Neural crest cell (in vitro differentiated cells): Measurements from ENCODE around the gene SLC9A4. TPM values are rescaled to one million over a fixed set of nuclear protein-coding genes. Genes with fewer than 3 reads are reported as not detected.

Experiments
- DNase-seq: peaks from one replicate; pipeline ENCODE4 v3.0.0; 2021; ENCODE audit warnings: low read depth, mixed read lengths, low spot score
- H3K27ac Mint-ChIP-seq: one replicate; pipeline ENCODE4 v1.8.0; 2021; ENCODE audit warnings: mild to moderate bottlenecking, mixed read lengths; ENCODE audit not compliant: unreplicated experiment
- H3K27me3 Mint-ChIP-seq: 2 replicates; pipeline ENCODE4 v1.8.0; 2021; ENCODE audit warnings: low read depth, mild to moderate bottlenecking, mixed read lengths
- H3K36me3 Mint-ChIP-seq: 2 replicates; pipeline ENCODE4 v1.8.0; 2021; ENCODE audit warnings: low read depth, mild to moderate bottlenecking, mixed read lengths
- H3K4me1 Mint-ChIP-seq: 2 replicates; pipeline ENCODE4 v1.8.0; 2021; ENCODE audit warnings: mixed read lengths
- H3K4me3 Mint-ChIP-seq: one replicate; pipeline ENCODE4 v1.8.0; 2021; ENCODE audit warnings: mild to moderate bottlenecking, mixed read lengths
- H3K9me3 Mint-ChIP-seq: 2 replicates; pipeline ENCODE4 v1.8.0; 2021; ENCODE audit warnings: mixed read lengths
- CTCF ChIP-seq: fragments of 200-600 bp; sonication (generic); conservative IDR thresholded peaks from 2 replicates; pipeline ENCODE4 v1.5.0; 2021; ENCODE audit warnings: antibody characterized with exemption, mild to moderate bottlenecking
- total RNA-seq: library from RNA; stranded (reverse); gene quantifications from 2 replicates; pipeline ENCODE4 v1.2.1, GENCODE V29; 2021

The SLC9A4 gene
- total RNA-seq, 1 donor from 2014 or later, result not detected

GRCh38 chr2:102442967-102443828 is 29.8 kb upstream of the SLC9A4 start:
- H3K9me3 Mint-ChIP-seq, result no peaks in the 10 kb centered on the region
- no peak overlapping the region for H3K27ac Mint-ChIP-seq
- no peaks in the 10 kb centered on the region for H3K27me3 Mint-ChIP-seq
- H3K36me3 Mint-ChIP-seq, result no peaks in the 10 kb centered on the region
- H3K4me1 Mint-ChIP-seq, result no peaks in the 10 kb centered on the region
- TF ChIP-seq CTCF, result peak; percentile 82
- no peak overlapping the region for H3K4me3 Mint-ChIP-seq
- peak; percentile 13 for DNase-seq

- Mint-ChIP-seq H3K4me1 (no peaks in the 10 kb centered on the region), H3K9me3 (no peaks in the 10 kb centered on the region), H3K27me3 (no peaks in the 10 kb centered on the region), H3K36me3 (no peaks in the 10 kb centered on the region), H3K27ac (no peak overlapping the region), H3K4me3 (no peak overlapping the region)
- no peak for DNase-seq
- TF ChIP-seq CTCF, result no peak
Observed at GRCh38 chr2:102444233-102444632, 28.8 kb upstream of the SLC9A4 start.

GRCh38 chr2:102446936-102447335 is 26.1 kb upstream of the SLC9A4 start:
- Mint-ChIP-seq H3K4me3 (no peak overlapping the region), H3K27me3 (no peaks in the 10 kb centered on the region), H3K9me3 (no peaks in the 10 kb centered on the region), H3K36me3 (no peaks in the 10 kb centered on the region), H3K27ac (no peak overlapping the region), H3K4me1 (no peaks in the 10 kb centered on the region)
- DNase-seq, result no peak
- TF ChIP-seq CTCF, result no peak

- peak; percentile 80 for TF ChIP-seq CTCF
- Mint-ChIP-seq H3K4me3 (no peak overlapping the region), H3K36me3 (no peaks in the 10 kb centered on the region), H3K9me3 (no peaks in the 10 kb centered on the region), H3K4me1 (no peaks in the 10 kb centered on the region), H3K27me3 (no peaks in the 10 kb centered on the region), H3K27ac (no peak overlapping the region)
- peak; percentile 57 for DNase-seq
Observed at GRCh38 chr2:102449370-102449974, 23.6 kb upstream of the SLC9A4 start.

DNA sequence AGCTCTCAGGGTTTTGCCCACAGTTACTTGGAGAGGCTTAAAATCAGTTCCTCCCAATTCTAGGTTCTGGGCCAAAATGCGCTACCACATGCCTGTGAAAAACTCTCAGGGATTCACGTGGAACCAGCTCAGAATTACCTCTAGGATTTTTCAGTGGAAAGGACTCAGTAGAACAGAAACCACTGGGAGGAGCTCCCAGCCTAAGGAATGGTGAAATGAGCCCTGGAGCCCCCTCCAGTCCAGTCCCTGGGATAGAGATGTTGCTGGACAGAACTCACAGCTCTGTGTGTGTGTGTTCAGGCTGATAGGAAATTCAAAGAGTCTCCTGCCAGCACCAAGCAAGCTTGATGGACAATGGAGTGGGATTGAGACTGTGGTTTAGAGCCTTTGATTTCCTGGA is 21.1 kb upstream of the SLC9A4 start:
- no peak overlapping the region for H3K27ac Mint-ChIP-seq
- no peaks in the 10 kb centered on the region for H3K4me1 Mint-ChIP-seq
- no peak for TF ChIP-seq CTCF
- no peaks in the 10 kb centered on the region for H3K36me3 Mint-ChIP-seq
- peaks cover 4% of the 10 kb centered on the region for H3K9me3 Mint-ChIP-seq
- no peak for DNase-seq
- no peak overlapping the region for H3K4me3 Mint-ChIP-seq
- no peaks in the 10 kb centered on the region for H3K27me3 Mint-ChIP-seq
